Natural killer cell treated with Interleukin-12 subunit alpha and Interleukin-12 subunit beta and Interleukin-15 and Interleukin-18, amount 100 ng/mL, for 72 hours (primary cell): ENCODE results near the gene BANF2. TPM values are rescaled to one million over a fixed set of nuclear protein-coding genes. Genes with fewer than 3 reads are reported as not detected.

Source experiments
- ATAC-seq, 2 donors: fragments of 150-1000 bp; cut with Tn5 transposase in 1 of 2; sonication (Bioruptor Pico), chemical (Tn5 transposase) in 1 of 2; 2 replicates each; pipeline ENCODE4 v1.10.0; 2021
- DNase-seq: peaks from one replicate; pipeline ENCODE4 v3.0.0; 2022; ENCODE audit warnings: low spot score
- H3K27ac Mint-ChIP-seq, 2 donors: 1 replicate in 1 of 2; 2 replicates in 1 of 2; pipeline ENCODE4 v1.8.0; 2022; ENCODE audit warnings: mixed read lengths in 2 of 2, mild to moderate bottlenecking in 1 of 2, moderate library complexity in 1 of 2
- H3K27me3 Mint-ChIP-seq, 2 donors: 1 replicate in 1 of 2; 2 replicates in 1 of 2; pipeline ENCODE4 v1.8.0; 2022; ENCODE audit warnings: mixed read lengths in 2 of 2
- H3K36me3 Mint-ChIP-seq: one replicate; pipeline ENCODE4 v1.8.0; 2022; ENCODE audit warnings: mixed read lengths
- H3K4me1 Mint-ChIP-seq, 2 donors: 1 replicate in 1 of 2; 2 replicates in 1 of 2; pipeline ENCODE4 v1.8.0; 2022; ENCODE audit warnings: low read depth in 2 of 2, mixed read lengths in 2 of 2, mild to moderate bottlenecking in 1 of 2
- H3K4me3 Mint-ChIP-seq: one replicate; pipeline ENCODE4 v1.8.0; 2022; ENCODE audit warnings: mixed read lengths
- H3K9me3 Mint-ChIP-seq: 2 replicates; pipeline ENCODE4 v1.8.0; 2022; ENCODE audit warnings: mixed read lengths
- total RNA-seq, 2 donors: library from RNA; stranded (reverse); gene quantifications; one replicate each; pipeline ENCODE4 v1.2.3, GENCODE V29; 2022

Gene BANF2
- total RNA-seq, 2 donors from 2014 or later, result not detected

DNA sequence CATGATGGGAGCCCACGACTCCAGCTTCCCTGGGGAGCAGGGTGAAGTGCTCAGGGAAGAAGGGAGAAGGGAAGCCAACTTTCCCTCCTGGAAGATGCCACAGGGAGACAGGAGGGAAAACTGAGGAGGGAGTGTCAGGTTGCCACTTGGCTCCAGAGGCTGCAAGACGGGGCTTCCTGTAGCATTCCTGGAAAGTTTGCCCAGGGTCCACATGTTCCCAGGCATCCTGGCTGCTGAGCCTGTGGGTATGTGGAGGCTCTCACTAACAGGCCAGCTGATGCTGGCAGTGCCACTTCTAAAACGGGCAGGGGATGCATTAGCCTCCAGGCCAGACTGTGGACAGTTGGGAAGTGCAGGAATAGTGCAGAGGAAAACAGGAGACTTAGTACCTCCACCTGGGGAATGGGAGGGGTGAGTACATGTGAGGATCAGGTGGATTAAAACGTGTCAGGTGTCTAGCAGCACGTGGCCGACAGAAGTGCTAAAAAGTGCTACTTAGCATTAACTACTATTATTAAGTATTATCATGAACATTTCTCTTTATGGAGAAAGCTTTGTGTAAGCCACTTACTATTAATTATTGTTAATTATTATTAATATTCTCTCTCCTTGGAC, 33.2 kb downstream of the BANF2 start:
- Mint-ChIP-seq H3K27ac (no peak overlapping the region), H3K27me3 (peaks cover 3 to 19% of the 10 kb centered on the region in 2 donors), H3K36me3 (no peaks in the 10 kb centered on the region), H3K4me3 (no peak overlapping the region), H3K9me3 (no peaks in the 10 kb centered on the region), H3K4me1 (peaks cover 0 to 3% of the 10 kb centered on the region in 2 donors)
- ATAC-seq (no peak), DNase-seq (peak; percentile 42)

DNA sequence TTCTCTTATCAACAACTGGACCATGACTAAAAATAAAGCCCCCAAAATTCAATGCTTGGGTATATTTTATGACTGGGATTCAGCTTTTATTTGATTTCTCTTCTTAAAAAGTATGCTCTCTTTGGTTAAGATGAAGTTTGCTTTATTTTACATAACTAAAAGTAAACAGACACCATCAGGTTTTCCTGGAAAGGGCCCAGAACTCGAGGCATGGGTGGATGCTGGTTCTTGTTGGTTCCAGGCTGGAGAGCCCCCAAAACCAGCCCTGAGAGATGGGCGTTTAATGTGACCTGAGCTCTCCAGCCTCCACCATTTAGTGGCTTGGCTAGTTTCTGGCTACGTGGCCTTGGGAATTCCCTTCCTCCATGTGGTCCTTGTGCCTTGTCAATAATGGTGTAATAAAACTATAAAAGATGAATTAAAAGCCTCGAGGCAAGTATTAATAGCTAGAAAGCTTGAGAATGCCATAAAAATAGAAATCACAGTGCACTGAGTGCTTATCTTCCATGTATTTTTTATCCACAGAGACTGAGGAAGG, 34.1 kb downstream of the BANF2 start:
- Mint-ChIP-seq H3K36me3 (no peaks in the 10 kb centered on the region), H3K4me3 (no peak overlapping the region), H3K4me1 (peaks cover 0 to 3% of the 10 kb centered on the region in 2 donors), H3K27ac (no peak overlapping the region), H3K27me3 (peaks cover 6 to 12% of the 10 kb centered on the region in 2 donors), H3K9me3 (peaks cover 3% of the 10 kb centered on the region)
- DNase-seq (no peak), ATAC-seq (no peak)

DNA sequence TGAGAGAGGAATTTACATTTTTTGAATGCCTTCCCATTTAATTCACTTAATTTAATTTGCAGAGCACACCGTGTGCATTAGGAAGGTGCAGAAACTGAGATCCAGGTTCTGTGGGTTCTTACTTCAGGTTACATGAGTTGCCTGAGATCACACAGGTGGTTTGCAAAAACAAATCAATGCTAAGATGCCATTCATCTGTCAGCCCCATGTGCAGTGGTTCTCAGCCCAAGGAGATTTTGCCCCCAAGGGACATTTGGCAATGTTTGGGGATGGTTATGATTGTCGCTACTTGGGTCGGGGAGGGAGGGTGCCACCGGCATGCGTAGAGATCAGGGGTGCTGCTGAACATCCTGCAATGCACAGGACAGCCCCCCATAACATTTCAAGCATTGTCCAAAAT, 34.6 kb downstream of the BANF2 start:
- peak; percentile 12 for DNase-seq
- H3K27ac Mint-ChIP-seq, result no peak overlapping the region
- H3K4me1 Mint-ChIP-seq, result peaks cover 0 to 3% of the 10 kb centered on the region in 2 donors
- peaks cover 8 to 12% of the 10 kb centered on the region in 2 donors for H3K27me3 Mint-ChIP-seq
- H3K9me3 Mint-ChIP-seq, result peaks cover 3% of the 10 kb centered on the region
- no peak overlapping the region for H3K4me3 Mint-ChIP-seq
- ATAC-seq, result no peak
- no peaks in the 10 kb centered on the region for H3K36me3 Mint-ChIP-seq

DNA sequence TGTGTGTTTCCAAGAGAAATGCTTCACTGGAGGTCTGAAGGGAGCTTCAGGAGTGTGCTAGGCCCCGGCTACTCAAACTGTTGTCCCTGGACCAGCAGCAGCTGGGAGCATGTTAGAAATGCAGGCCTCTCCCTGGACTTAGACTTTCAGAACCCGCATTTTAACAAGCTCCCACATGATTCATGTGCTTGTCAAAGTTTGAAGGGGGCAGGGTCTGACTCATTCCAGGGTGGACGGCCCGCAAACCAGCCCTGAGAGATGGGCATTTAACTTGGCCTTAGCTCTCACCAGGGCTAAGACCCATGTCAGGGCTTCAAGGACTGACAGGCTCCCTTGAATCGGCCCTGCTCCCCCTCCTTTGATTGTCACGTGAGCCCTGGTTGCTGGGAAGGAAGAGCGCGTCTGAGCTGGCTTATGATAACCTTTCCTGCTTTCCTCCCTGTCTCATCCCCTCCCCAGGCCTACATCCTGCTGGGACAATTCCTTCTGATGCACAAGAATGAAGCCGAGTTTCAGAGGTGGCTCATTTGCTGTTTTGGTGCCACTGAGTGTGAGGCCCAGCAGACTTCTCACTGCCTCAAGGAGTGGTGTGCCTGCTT, 35.5 kb downstream of the BANF2 start:
- no peaks in the 10 kb centered on the region for H3K36me3 Mint-ChIP-seq
- H3K27me3 Mint-ChIP-seq, result peaks cover 8 to 11% of the 10 kb centered on the region in 2 donors
- DNase-seq (peak; percentile 1), ATAC-seq (no peak)
- H3K9me3 Mint-ChIP-seq, result peaks cover 3% of the 10 kb centered on the region
- no peak overlapping the region for H3K27ac Mint-ChIP-seq
- H3K4me1 Mint-ChIP-seq, result peaks cover 0 to 3% of the 10 kb centered on the region in 2 donors
- no peak overlapping the region for H3K4me3 Mint-ChIP-seq

DNA sequence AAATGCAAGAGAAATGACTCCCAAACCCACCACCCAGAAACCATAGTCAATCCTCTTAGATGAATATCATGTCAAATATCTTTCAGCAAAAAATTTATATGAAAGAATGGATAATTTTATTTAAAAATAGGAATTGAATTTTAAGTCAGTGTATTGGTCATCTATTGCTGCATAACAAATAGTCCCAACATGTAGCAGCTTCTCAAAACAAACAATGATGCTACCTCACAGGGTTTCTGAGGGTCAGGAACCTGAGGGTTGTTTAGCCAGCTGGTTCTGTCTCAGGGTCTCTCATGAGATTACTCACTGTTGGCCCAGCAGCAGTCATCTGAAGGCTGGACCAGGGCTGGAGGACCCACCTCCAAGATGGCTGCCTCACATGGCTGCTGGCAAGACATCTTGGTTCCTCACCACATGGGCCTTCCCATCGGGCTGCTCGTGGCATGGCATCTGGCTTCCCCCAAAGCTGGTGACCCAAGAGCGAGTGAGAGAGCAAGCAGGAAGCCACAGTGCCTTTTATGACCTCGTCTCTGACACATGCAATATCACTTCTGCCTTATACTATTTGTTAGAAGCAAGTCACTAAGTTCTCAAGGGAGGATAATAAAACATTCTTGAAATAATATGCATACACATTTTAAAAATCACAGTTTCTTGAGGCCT, 36.3 kb downstream of the BANF2 start:
- no peak for ATAC-seq
- no peak for DNase-seq
- no peak overlapping the region for H3K4me3 Mint-ChIP-seq
- peaks cover 0 to 3% of the 10 kb centered on the region in 2 donors for H3K4me1 Mint-ChIP-seq
- no peak overlapping the region for H3K27ac Mint-ChIP-seq
- peaks cover 4 to 6% of the 10 kb centered on the region in 2 donors for H3K27me3 Mint-ChIP-seq
- H3K36me3 Mint-ChIP-seq, result no peaks in the 10 kb centered on the region
- H3K9me3 Mint-ChIP-seq, result peaks cover 3% of the 10 kb centered on the region

DNA sequence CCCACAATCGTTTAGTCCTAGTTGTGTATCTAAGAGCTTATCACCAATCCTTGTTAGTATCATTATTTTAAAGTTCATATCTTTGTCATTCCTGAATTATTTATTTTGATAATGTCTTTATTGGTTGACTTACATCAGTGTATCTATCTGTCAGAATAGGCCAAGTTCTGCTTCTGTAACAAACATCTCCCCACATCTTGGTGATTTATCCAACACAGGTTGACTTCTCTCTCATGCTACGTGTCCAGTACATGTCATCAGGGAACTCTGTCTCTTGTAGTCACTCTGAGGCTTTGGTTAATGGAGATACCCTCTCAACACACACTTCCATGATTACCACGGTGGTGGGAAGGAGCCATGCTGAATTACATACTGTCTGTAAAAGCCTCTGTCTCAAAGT, 38.4 kb downstream of the BANF2 start:
- no peaks in the 10 kb centered on the region for H3K36me3 Mint-ChIP-seq
- ATAC-seq (no peak), DNase-seq (peak; percentile 26)
- H3K27me3 Mint-ChIP-seq, result peaks cover 0 to 6% of the 10 kb centered on the region in 2 donors
- H3K27ac Mint-ChIP-seq, result no peak overlapping the region
- H3K4me1 Mint-ChIP-seq, result peaks cover 0 to 3% of the 10 kb centered on the region in 2 donors
- H3K4me3 Mint-ChIP-seq, result no peak overlapping the region
- H3K9me3 Mint-ChIP-seq, result peaks cover 3% of the 10 kb centered on the region

DNA sequence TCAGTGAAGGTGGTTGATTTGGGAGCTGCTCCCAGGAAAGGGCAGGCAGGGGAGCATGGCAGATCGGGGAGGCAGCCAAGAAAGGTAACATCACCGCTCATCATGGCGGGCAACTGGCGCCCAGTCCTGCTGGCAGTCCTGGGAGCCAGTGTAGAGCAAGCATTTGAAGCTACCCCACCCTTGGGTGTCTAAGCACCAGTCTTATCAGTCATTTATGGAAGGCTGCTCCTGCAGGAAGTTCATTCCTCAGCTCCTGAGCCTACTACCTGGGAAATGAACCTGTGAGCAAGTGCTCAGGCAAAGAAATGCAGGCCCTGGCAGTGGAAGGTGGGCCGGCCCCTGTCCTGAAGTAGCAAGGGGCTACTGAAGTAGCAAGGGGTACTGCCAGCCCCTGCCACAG, 41.5 kb downstream of the BANF2 start:
- no peak overlapping the region for H3K27ac Mint-ChIP-seq
- ATAC-seq, result no peak
- no peak for DNase-seq
- peaks cover 3% of the 10 kb centered on the region for H3K9me3 Mint-ChIP-seq
- no peak overlapping the region for H3K4me3 Mint-ChIP-seq
- no peaks in the 10 kb centered on the region for H3K36me3 Mint-ChIP-seq
- H3K27me3 Mint-ChIP-seq, result peaks cover 0 to 6% of the 10 kb centered on the region in 2 donors
- peaks cover 0 to 1% of the 10 kb centered on the region in 2 donors for H3K4me1 Mint-ChIP-seq

DNA sequence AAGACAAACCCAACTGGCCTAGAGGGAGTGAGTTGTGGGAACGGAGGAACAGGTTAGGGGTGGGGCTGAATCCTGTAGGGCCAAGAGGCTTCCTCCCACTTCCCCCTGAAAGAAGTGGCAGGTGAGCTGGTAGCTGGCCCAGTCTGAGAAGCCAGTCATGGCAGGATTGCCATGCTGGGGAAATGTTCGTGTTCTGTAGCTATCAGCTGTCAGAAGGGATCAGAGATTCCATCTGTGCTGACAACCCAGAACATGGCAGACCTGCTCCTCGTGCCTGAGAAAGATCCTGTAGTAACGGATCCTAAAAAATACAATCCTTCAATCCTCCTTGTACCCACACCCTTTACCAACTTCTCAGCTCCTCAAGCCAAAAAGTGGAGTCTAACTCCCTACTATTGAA, 43.0 kb downstream of the BANF2 start:
- H3K27ac Mint-ChIP-seq, result no peak overlapping the region
- H3K9me3 Mint-ChIP-seq, result peaks cover 3% of the 10 kb centered on the region
- no peak for DNase-seq
- no peaks in the 10 kb centered on the region for H3K36me3 Mint-ChIP-seq
- ATAC-seq, result no peak
- no peak overlapping the region for H3K4me3 Mint-ChIP-seq
- H3K4me1 Mint-ChIP-seq, result peaks cover 0 to 2% of the 10 kb centered on the region in 2 donors
- H3K27me3 Mint-ChIP-seq, result peaks cover 0 to 9% of the 10 kb centered on the region in 2 donors

DNA sequence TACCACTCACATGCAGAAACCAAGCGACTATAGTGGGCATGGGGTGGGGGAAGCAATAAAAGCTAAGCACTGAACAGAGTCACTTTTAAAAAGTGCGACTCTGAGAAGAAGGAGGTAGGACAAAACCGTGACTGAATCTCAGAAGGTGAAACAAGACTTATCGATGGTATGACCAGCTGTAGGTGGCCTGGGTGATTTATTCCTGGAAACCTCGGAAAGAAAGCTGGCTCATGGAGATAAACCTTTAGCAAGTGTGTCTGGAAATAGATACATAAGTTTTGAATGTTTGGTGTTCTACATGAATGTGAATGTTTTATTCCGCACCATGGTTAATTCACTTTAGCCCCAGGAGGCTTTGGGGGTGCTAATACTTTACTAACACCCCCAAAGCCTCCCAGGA, 43.9 kb downstream of the BANF2 start:
- DNase-seq, result no peak
- H3K4me3 Mint-ChIP-seq, result no peak overlapping the region
- H3K4me1 Mint-ChIP-seq, result peaks cover 0 to 2% of the 10 kb centered on the region in 2 donors
- no peak for ATAC-seq
- H3K9me3 Mint-ChIP-seq, result no peaks in the 10 kb centered on the region
- H3K27me3 Mint-ChIP-seq, result peaks cover 0 to 6% of the 10 kb centered on the region in 2 donors
- no peak overlapping the region for H3K27ac Mint-ChIP-seq
- no peaks in the 10 kb centered on the region for H3K36me3 Mint-ChIP-seq

DNA sequence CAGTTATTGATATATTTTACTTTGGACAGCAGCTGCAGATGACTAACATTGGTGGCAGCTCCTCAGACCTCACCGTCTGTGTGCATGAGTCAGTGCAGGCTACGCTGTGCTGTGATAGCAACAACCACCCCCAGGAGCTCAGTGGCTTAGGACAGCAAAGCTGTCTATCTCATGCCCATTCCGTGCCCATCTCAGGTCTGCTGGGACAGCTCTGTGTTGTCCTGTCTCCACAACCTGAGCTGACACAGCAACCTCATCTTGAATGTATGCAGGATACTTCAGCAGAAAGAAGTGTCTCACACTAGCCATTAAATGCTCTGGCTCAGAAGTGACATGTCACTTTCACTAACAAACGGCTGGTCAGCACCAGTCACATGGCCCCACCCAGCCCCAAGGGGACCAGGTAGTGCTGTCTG, 47.7 kb downstream of the BANF2 start:
- H3K9me3 Mint-ChIP-seq, result no peaks in the 10 kb centered on the region
- H3K27me3 Mint-ChIP-seq, result peaks cover 0 to 10% of the 10 kb centered on the region in 2 donors
- peak in 1 of 2 donors; percentile 43 for ATAC-seq
- DNase-seq, result no peak
- H3K4me1 Mint-ChIP-seq, result peaks cover 0 to 2% of the 10 kb centered on the region in 2 donors
- H3K36me3 Mint-ChIP-seq, result no peaks in the 10 kb centered on the region
- no peak overlapping the region for H3K27ac Mint-ChIP-seq
- no peak overlapping the region for H3K4me3 Mint-ChIP-seq

DNA sequence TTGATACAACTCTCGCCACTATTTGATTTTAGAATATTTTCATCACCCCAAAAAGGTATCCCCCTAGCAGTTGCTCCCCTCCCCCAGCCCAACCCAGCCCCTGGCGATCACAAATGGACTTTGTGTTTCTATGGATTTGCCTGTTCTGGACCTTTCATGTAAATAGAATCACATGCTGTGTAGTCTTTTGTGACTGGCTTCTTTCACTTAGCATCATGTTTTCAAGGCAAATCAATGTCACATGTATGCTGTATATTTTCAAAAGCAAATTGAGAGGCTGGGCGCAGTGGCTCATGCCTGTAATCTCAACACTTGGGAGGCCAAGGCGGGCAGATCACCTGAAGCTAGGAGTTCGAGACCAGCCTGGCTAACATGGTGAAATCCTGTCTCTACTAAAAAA, 48.5 kb downstream of the BANF2 start:
- peaks cover 0 to 12% of the 10 kb centered on the region in 2 donors for H3K27me3 Mint-ChIP-seq
- no peak overlapping the region for H3K27ac Mint-ChIP-seq
- H3K4me1 Mint-ChIP-seq, result peaks cover 0 to 2% of the 10 kb centered on the region in 2 donors
- no peaks in the 10 kb centered on the region for H3K9me3 Mint-ChIP-seq
- DNase-seq, result no peak
- no peak overlapping the region for H3K4me3 Mint-ChIP-seq
- no peaks in the 10 kb centered on the region for H3K36me3 Mint-ChIP-seq
- ATAC-seq, result no peak

DNA sequence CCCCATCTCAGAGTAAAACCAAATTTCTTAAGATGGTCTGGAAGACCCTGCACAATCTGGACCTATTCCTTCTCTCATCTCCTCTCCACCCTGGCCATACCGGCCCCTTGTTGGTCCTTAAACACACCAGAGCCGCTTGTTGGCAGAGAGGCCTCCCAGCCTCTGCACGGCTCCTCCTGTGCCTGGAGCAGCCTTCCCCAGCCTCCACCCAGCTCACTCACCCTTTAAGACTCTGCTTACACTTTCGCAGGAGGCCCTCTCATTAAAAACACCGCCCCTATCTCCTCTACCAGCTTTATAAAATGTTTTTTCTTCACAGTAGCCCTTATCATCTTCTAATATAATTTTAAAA, 49.8 kb downstream of the BANF2 start:
- H3K4me1 Mint-ChIP-seq, result peaks cover 0 to 2% of the 10 kb centered on the region in 2 donors
- no peaks in the 10 kb centered on the region for H3K9me3 Mint-ChIP-seq
- ATAC-seq (no peak), DNase-seq (no peak)
- peaks cover 11 to 17% of the 10 kb centered on the region in 2 donors for H3K27me3 Mint-ChIP-seq
- H3K4me3 Mint-ChIP-seq, result no peak overlapping the region
- no peak overlapping the region for H3K27ac Mint-ChIP-seq
- H3K36me3 Mint-ChIP-seq, result no peaks in the 10 kb centered on the region

DNA sequence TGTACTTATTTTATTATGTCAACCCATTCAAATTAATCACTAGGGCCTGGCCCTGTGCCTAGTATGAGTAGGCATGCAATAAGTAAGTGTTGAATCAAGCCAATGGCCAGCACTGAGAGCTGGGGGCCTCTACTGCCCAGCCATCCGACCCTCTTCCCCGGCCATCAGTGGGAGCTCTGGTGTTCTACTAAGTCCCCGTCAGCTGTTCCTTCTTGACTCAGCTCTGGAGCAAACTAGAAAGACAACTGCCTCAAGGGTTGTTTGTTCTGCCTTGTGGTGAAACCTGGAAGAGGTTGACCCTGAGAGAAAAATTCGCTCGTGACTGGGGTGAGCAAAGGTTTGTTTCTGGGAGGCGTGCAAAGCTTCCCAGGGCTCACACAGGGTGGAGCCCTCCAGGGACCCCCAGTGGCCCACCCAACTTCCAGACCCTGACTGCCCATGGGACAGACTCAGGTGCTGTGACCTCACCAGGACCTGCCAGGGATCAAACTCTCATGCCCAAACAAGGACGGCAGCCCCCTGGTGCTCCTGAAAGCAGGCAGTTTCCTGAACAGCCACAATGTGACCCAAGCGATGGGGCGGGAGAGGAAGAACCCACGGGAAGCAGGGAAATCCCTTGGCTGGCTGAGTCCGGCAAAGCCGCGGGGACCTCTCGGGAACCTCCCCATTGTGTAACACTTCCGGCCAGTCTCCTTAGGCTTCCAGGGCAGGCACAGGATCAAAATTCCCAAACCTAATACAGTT, 50.4 kb downstream of the BANF2 start:
- Mint-ChIP-seq H3K27me3 (peaks cover 13 to 17% of the 10 kb centered on the region in 2 donors), H3K4me1 (peaks cover 0 to 2% of the 10 kb centered on the region in 2 donors), H3K27ac (no peak overlapping the region), H3K4me3 (no peak overlapping the region), H3K9me3 (no peaks in the 10 kb centered on the region), H3K36me3 (no peaks in the 10 kb centered on the region)
- ATAC-seq, result no peak
- DNase-seq, result no peak

DNA sequence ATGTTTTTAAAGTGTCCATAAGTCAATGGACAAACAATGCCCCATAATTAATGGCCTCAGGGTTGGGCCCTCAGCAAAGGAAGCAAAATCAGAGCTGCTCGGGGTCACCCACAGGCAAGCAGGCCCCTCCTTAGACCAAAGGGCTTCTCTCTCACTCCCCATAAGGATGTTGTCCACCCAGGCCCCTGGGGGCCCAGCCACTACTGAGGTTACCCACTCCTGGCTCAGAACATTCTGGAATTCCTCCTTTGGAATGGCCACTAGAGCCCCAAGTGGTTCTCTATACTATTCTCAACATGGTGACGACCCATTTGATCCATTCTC, 50.9 kb downstream of the BANF2 start:
- H3K9me3 Mint-ChIP-seq, result no peaks in the 10 kb centered on the region
- H3K4me1 Mint-ChIP-seq, result peaks cover 0 to 2% of the 10 kb centered on the region in 2 donors
- no peak overlapping the region for H3K27ac Mint-ChIP-seq
- no peak for DNase-seq
- no peaks in the 10 kb centered on the region for H3K36me3 Mint-ChIP-seq
- ATAC-seq, result no peak
- no peak overlapping the region for H3K4me3 Mint-ChIP-seq
- peaks cover 18 to 22% of the 10 kb centered on the region in 2 donors for H3K27me3 Mint-ChIP-seq
